H9 (cell line): ENCODE results near the gene MSTO1. TPM values are rescaled to one million over a fixed set of nuclear protein-coding genes. Genes with fewer than 3 reads are reported as not detected.
"Not testable (repeated sequence)": the region's sequence is repeated elsewhere in the genome, so short reads cannot be mapped to it uniquely, and the experiment has no call there.

ENCODE experiments used
- DNase-seq: peaks from one replicate; pipeline ENCODE4 v3.0.0-alpha.2; 2017
- H2AFZ ChIP-seq: one replicate; pipeline ENCODE4 v1.6.1; 2013; ENCODE audit warnings: mild to moderate bottlenecking, low read length, control low read depth, moderate library complexity
- H2AK5ac ChIP-seq: 2 replicates; pipeline ENCODE4 v1.6.1; 2013; ENCODE audit warnings: low read length, control low read depth, mixed read lengths; ENCODE audit not compliant: insufficient read length
- H2BK120ac ChIP-seq: one replicate; pipeline ENCODE4 v1.6.1; 2013; ENCODE audit warnings: low read depth, mild to moderate bottlenecking, low read length, control low read depth, inconsistent platforms; ENCODE audit not compliant: poor library complexity, severe bottlenecking
- H2BK12ac ChIP-seq: 2 replicates; pipeline ENCODE4 v1.6.1; 2013; ENCODE audit warnings: low read length, control low read depth, mixed read lengths, low read depth; ENCODE audit not compliant: insufficient read length
- H2BK15ac ChIP-seq: 2 replicates; pipeline ENCODE4 v1.6.1; 2013; ENCODE audit warnings: low read depth, low read length, control low read depth
- H2BK20ac ChIP-seq: one replicate; pipeline ENCODE4 v1.6.1; 2013; ENCODE audit warnings: low read depth, mild to moderate bottlenecking, low read length, control low read depth, inconsistent platforms; ENCODE audit not compliant: poor library complexity, severe bottlenecking
- H2BK5ac ChIP-seq: 2 replicates; pipeline ENCODE4 v1.6.1; 2013; ENCODE audit warnings: low read length, control low read depth, mixed read lengths; ENCODE audit not compliant: insufficient read length
- H3K14ac ChIP-seq: 2 replicates; pipeline ENCODE4 v1.6.1; 2013; ENCODE audit warnings: low read length, control low read depth; ENCODE audit not compliant: insufficient read depth
- H3K18ac ChIP-seq: 2 replicates; pipeline ENCODE4 v1.6.1; 2013; ENCODE audit warnings: low read depth, mild to moderate bottlenecking, mixed read lengths, low read length, control low read depth; ENCODE audit not compliant: insufficient read length
- H3K23ac ChIP-seq: 2 replicates; pipeline ENCODE4 v1.6.1; 2013; ENCODE audit warnings: low read length, control low read depth, mixed read lengths, low read depth; ENCODE audit not compliant: insufficient read length
- H3K23me2 ChIP-seq: 2 replicates; pipeline ENCODE4 v1.6.1; 2013; ENCODE audit warnings: low read depth, mild to moderate bottlenecking, mixed read lengths, low read length, control low read depth; ENCODE audit not compliant: insufficient read length, poor library complexity, severe bottlenecking
- H3K27ac ChIP-seq: 2 replicates; pipeline ENCODE4 v1.5.1; 2013; ENCODE audit warnings: low read length, control low read depth, mixed read lengths, low read depth; ENCODE audit not compliant: insufficient read length
- H3K27me3 ChIP-seq: 2 replicates; pipeline ENCODE4 v1.6.1; 2013; ENCODE audit warnings: low read length, control low read depth, inconsistent platforms; ENCODE audit not compliant: insufficient read depth
- H3K4ac ChIP-seq: 2 replicates; pipeline ENCODE4 v1.6.1; 2013; ENCODE audit warnings: low read depth, mild to moderate bottlenecking, control low read depth, inconsistent platforms, low read length, moderate library complexity
- H3K4me1 ChIP-seq: 2 replicates; pipeline ENCODE4 v1.6.1; 2013; ENCODE audit warnings: low read length, control low read depth, inconsistent platforms; ENCODE audit not compliant: insufficient read depth
- H3K4me2 ChIP-seq: 2 replicates; pipeline ENCODE4 v1.6.1; 2013; ENCODE audit warnings: low read length, control low read depth, mixed read lengths; ENCODE audit not compliant: insufficient read length, insufficient read depth
- H3K56ac ChIP-seq: 2 replicates; pipeline ENCODE4 v1.6.1; 2013; ENCODE audit warnings: low read depth, mild to moderate bottlenecking, mixed read lengths, low read length, control low read depth; ENCODE audit not compliant: insufficient read length
- H3K79me1 ChIP-seq: 2 replicates; pipeline ENCODE4 v1.6.1; 2013; ENCODE audit warnings: low read depth, mild to moderate bottlenecking, moderate library complexity, low read length, control low read depth, inconsistent platforms; ENCODE audit not compliant: insufficient read depth, poor library complexity, severe bottlenecking
- H3K79me2 ChIP-seq: 2 replicates; pipeline ENCODE4 v1.6.1; 2013; ENCODE audit warnings: low read length, control low read depth, inconsistent platforms; ENCODE audit not compliant: insufficient read depth
- H3K9ac ChIP-seq: 2 replicates; pipeline ENCODE4 v1.6.1; 2013; ENCODE audit warnings: low read length, control low read depth, mixed read lengths; ENCODE audit not compliant: insufficient read length; ENCODE audit errors: extremely low read depth
- H3K9me3 ChIP-seq: one replicate; pipeline ENCODE4 v1.6.1; 2013; ENCODE audit warnings: low read depth, low read length, inconsistent platforms; ENCODE audit not compliant: control insufficient read depth
- H3T11ph ChIP-seq: one replicate; pipeline ENCODE4 v1.6.1; 2013; ENCODE audit warnings: mild to moderate bottlenecking, low read length, control low read depth, inconsistent platforms
- H4K20me1 ChIP-seq: one replicate; pipeline ENCODE4 v1.6.1; 2013; ENCODE audit not compliant: control insufficient read depth, insufficient read length, insufficient read depth
- H4K5ac ChIP-seq: 2 replicates; pipeline ENCODE4 v1.6.1; 2013; ENCODE audit warnings: low read depth, mild to moderate bottlenecking, mixed read lengths, low read length, control low read depth; ENCODE audit not compliant: insufficient read length
- H4K8ac ChIP-seq: replicated peaks from 2 replicates; pipeline ENCODE4 v1.6.1; 2013; ENCODE audit warnings: low read length, control low read depth, mixed read lengths, low read depth; ENCODE audit not compliant: insufficient read length
- H4K91ac ChIP-seq: 2 replicates; pipeline ENCODE4 v1.6.1; 2013; ENCODE audit warnings: low read depth, mild to moderate bottlenecking, moderate library complexity, mixed read lengths, low read length, control low read depth; ENCODE audit not compliant: insufficient read length
- H3K27ac Mint-ChIP-seq, 3 experiments: 2 replicates in 2 of 3; 3 replicates in 1 of 3; pipeline ENCODE4 v1.8.0; 2020 to 2021; ENCODE audit warnings: mixed read lengths in 3 of 3, mild to moderate bottlenecking in 1 of 3, moderate library complexity in 1 of 3
- H3K27me3 Mint-ChIP-seq: 2 replicates; pipeline ENCODE4 v1.8.0; 2021; ENCODE audit warnings: low read depth, mild to moderate bottlenecking, moderate library complexity, mixed read lengths
- H3K36me3 Mint-ChIP-seq, 3 experiments: 2 replicates in 2 of 3; 3 replicates in 1 of 3; pipeline ENCODE4 v1.8.0; 2020 to 2021; ENCODE audit warnings: low read depth in 3 of 3, mixed read lengths in 3 of 3; ENCODE audit not compliant: insufficient read depth in 1 of 3
- H3K4me1 Mint-ChIP-seq, 2 experiments: 2 replicates each; pipeline ENCODE4 v1.8.0; 2020; ENCODE audit warnings: mixed read lengths in 2 of 2
- H3K4me3 Mint-ChIP-seq, 2 experiments: 2 replicates in 1 of 2; 3 replicates in 1 of 2; pipeline ENCODE4 v1.8.0; 2020 to 2021; ENCODE audit warnings: mild to moderate bottlenecking in 2 of 2, mixed read lengths in 2 of 2, moderate library complexity in 1 of 2
- H3K9me3 Mint-ChIP-seq, 2 experiments: 2 replicates in 1 of 2; 3 replicates in 1 of 2; pipeline ENCODE4 v1.8.0; 2020; ENCODE audit warnings: mild to moderate bottlenecking in 2 of 2, mixed read lengths in 2 of 2, moderate library complexity in 1 of 2
- CTCF ChIP-seq: fragments of 200-600 bp; sonication (generic); conservative IDR thresholded peaks from 3 replicates; pipeline ENCODE4 v1.8.0; 2021; ENCODE audit warnings: antibody characterized with exemption, mild to moderate bottlenecking
- WGBS: extraction: QIAGEN DNeasy Blood & Tissue Kit; methylation state at CpG from one replicate; pipeline ENCODE4 v1.1.7; 2013; ENCODE audit warnings: missing lambda C conversion rate, low lambda C conversion rate, mixed read lengths; ENCODE audit not compliant: insufficient read length; ENCODE audit errors: extremely low coverage; 5-methylcytosine and 5-hydroxymethylcytosine counted together
- total RNA-seq: library from RNA; stranded (reverse); gene quantifications from 2 replicates; pipeline ENCODE4 v1.2.1, GENCODE V29; 2021

Gene MSTO1
- total RNA-seq, 1 experiment from 2014 or later: 96.2 TPM

- H3K36me3 Mint-ChIP-seq: peaks cover 4 to 25% (median 12%) of the 10 kb centered on the region in 3 experiments; a peak in 4 of 7 replicates
- H3K4me1 Mint-ChIP-seq: peaks cover 11 to 12% of the 10 kb centered on the region in 2 experiments
- no peak overlapping the region for H3K4me2 ChIP-seq
- H3K23ac ChIP-seq: no peak overlapping the region
- no peak overlapping the region for H3K18ac ChIP-seq
- H3K9me3 Mint-ChIP-seq: peaks cover 19 to 21% of the 10 kb centered on the region in 2 experiments
- no peak overlapping the region for H2BK5ac ChIP-seq
- no peak overlapping the region for H3K4ac ChIP-seq
- no peak overlapping the region for H3K27ac ChIP-seq
- H2BK120ac ChIP-seq: no peak overlapping the region
- H4K91ac ChIP-seq: no peak overlapping the region
- no peak overlapping the region for H2AK5ac ChIP-seq
- H3K27ac Mint-ChIP-seq: no peak overlapping the region
- no peak overlapping the region for H4K8ac ChIP-seq
- H2BK15ac ChIP-seq: no peak overlapping the region
- no peak overlapping the region for H3K4me3 Mint-ChIP-seq
- no peaks in the 10 kb centered on the region for H3K23me2 ChIP-seq
- no peaks in the 10 kb centered on the region for H3K79me2 ChIP-seq
- H3K4me1 ChIP-seq: no peaks in the 10 kb centered on the region
- no peaks in the 10 kb centered on the region; the same call in 1 of the 2 replicates for H3K27me3 ChIP-seq
- H2AFZ ChIP-seq: no peak overlapping the region
- H3K9me3 ChIP-seq: peaks cover 8% of the 10 kb centered on the region
- H4K5ac ChIP-seq: no peak overlapping the region
- no peak for TF ChIP-seq CTCF
- H4K20me1 ChIP-seq: no peaks in the 10 kb centered on the region
- H3T11ph ChIP-seq: no peak overlapping the region
- no peak overlapping the region for H2BK20ac ChIP-seq
- H3K56ac ChIP-seq: no peak overlapping the region
- no CpG with 5 or more reads among the region's 1 CpG for WGBS
- DNase-seq: no peak
- no peaks in the 10 kb centered on the region for H3K79me1 ChIP-seq
- no peak overlapping the region for H2BK12ac ChIP-seq
- peaks cover 9% of the 10 kb centered on the region for H3K27me3 Mint-ChIP-seq
- no peak overlapping the region for H3K14ac ChIP-seq
- H3K9ac ChIP-seq: no peak overlapping the region
Measured at GRCh38 chr1:155623357-155623756, 13.3 kb downstream of the MSTO1 start.

GRCh38 chr1:155626428-155626827, 16.4 kb downstream of the MSTO1 start:
- not testable (repeated sequence) for H3K23ac ChIP-seq
- H3K4me1 Mint-ChIP-seq: peaks cover 11 to 12% of the 10 kb centered on the region in 2 experiments

More at GRCh38 chr1:155626428-155626827, 16.4 kb downstream of the MSTO1 start:
- not testable (repeated sequence) for H3K27me3 ChIP-seq, H2BK120ac ChIP-seq, H3K18ac ChIP-seq, H2BK12ac ChIP-seq, H3K56ac ChIP-seq, H3K79me1 ChIP-seq, H3T11ph ChIP-seq, H2BK15ac ChIP-seq, H3K27ac ChIP-seq, H3K4me3 Mint-ChIP-seq, H2BK5ac ChIP-seq, H2BK20ac ChIP-seq, H3K79me2 ChIP-seq, H3K14ac ChIP-seq, H3K9me3 ChIP-seq, H3K9ac ChIP-seq, H3K4me2 ChIP-seq, H2AFZ ChIP-seq, H4K20me1 ChIP-seq, H4K8ac ChIP-seq, H2AK5ac ChIP-seq, H4K5ac ChIP-seq, H3K4ac ChIP-seq, H3K23me2 ChIP-seq, H3K4me1 ChIP-seq, H3K27me3 Mint-ChIP-seq, DNase-seq, H4K91ac ChIP-seq
- peaks cover 19 to 21% of the 10 kb centered on the region in 2 experiments for H3K9me3 Mint-ChIP-seq
- WGBS: no CpG with 5 or more reads among the region's 7 CpGs
- peak overlapping the region in 1 of 3 experiments; percentile 96; a peak in 2 of 7 replicates for H3K27ac Mint-ChIP-seq
- peaks cover 4 to 24% (median 12%) of the 10 kb centered on the region in 3 experiments; a peak in 4 of 7 replicates for H3K36me3 Mint-ChIP-seq
